Measurements from ENCODE around the gene UVRAG.

Gene UVRAG

DNA sequence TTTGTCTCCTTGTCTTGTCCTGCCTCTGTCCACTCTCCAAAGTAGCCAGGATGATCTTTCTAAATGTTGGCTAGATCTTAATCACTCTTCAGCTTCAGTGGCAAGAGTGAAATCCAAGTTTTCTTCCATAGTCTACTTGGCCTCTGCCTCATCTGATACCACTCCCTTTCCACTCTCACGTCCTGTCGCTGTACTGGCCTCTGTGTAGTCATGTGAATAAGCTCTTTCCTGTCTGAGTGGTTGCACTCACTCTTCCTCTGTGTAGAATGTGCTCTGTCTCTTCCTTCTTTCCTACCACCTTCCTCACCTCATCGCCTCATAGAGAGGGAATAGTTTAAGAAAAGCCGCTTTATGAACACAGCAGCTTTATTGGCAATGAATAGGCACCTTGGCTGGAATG, 304.8 kb downstream of the UVRAG start:
- DNase-seq (ENCODE audit: low spot score) = no peak

DNA sequence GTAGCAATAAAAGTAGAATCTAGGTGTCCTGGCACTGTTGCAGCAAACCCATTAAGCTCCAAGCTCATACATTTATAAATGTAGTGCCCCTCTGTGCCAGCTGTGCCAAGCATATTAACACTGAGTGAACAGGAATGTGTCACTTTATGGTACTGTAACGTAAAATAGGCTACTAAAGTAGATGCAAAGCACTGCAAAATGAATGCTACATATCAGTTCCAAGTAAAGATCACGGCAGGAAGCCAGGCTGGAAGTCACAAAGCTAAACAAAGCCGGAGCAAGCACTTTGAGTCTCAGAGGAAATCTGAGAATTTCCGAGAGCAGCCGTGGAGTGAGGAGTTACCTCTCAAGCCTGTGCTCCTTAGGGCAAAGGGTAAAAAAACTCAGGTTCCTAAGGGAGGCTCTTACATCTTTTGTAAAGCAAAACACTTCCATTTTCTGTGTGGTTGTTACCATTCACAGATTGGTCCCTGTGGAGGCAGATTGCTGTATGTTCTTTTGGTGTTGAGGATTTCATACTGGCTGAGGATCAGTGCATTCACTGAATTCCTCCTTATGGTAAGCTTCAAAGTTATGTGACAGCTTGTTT, 305.6 kb downstream of the UVRAG start:
- DNase-seq (ENCODE audit: low spot score) = no peak

DNA sequence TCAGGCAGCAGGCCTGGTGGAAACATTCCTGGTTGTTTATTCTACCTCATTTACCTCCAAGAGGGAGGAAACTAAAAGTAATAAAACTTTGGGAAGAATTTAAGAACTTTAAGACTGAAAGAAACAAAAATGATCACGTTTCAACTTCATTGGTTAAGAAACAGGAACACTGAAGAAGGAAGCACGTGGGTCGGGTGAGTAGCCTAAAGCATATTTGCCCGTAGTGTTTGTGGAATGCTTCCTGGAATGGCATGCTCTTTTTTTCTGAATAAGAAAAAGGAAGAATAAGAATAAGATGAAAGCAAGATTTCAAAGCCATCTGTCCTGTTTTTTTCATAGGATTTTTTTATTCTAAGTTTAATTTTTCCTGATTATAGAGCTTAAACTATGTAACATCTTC, 308.2 kb downstream of the UVRAG start:
- DNase-seq (ENCODE audit: low spot score) = no peak

DNA sequence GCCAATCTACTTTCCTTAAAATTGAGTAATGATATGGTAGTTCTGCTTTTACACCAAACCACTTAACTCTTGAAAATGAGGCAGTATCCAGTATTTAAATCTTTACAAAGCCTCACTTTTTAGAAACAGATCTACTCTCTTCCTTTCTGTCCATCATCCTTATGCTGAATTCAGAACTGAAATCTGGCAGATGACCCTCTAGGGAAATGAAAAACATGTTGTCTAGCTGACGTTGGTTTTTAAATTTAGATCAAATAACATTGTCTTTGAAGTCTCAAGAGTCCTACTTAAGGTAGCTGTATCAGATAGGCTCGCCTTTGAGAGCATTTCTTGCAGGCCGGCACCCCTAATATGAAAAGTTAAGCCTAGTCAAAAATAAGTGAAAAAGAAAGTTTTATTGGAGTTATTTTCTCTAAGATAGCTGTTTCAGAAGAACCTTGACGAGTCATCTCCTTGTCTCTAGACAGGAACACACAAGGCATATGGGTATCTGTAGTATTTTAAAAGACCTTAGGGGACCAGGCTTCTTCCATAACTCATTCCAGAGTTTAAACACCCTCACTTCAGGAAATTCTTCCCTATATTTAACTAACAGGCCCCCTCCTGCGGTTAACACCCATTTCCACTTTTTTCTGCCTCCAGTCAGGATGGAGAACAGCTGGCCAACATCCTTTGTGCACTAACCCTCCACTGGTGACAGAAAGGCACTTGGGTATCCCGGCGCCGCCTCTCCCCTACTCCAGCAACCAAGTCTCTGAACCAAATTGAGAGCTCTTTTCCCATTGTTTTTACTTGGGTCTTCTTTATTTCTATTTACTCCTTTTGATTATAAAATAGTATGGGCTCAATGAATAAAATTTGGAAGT, 310.1 kb downstream of the UVRAG start:
- no peak for DNase-seq (ENCODE audit: low spot score)

DNA sequence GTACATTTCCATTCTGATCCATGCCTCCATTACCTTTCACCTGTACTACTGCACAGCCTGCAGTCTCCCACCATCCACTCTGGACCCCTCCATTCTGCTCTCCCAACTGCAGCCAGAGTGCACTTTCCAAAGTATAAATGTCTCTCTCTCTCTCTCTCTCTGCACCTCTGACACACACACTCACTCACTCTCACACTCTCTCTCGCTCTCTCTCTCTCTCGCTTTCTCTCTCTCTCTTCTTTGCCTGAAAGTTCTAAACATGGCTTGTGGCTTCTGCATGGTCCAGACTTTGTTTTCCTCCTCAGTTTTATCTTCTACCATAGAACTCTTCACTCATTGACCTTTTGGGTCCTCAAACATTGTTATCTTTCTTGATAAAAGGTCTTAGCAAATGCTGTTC, 314.7 kb downstream of the UVRAG start:
- DNase-seq (ENCODE audit: low spot score) = no peak

DNA sequence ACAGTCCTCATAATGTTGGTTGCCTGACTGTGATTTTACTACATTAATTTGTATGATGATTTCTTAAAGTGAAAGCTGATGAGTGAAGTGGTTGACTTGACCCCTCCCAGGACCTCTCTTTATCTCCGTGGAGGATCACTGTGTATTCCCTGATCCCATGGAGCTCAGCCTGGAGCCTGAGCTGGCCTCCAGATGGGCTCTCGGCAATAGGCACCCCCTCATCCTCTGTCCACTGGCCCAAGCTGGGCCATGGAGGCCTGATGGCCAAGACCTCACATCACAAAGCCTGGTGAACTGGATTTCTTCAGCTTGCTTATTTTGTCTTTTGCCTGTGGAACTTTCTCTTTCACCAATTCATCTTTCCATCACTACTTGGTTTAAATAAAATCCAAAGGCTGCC, 316.1 kb downstream of the UVRAG start:
- no peak for DNase-seq (ENCODE audit: low spot score)

DNA sequence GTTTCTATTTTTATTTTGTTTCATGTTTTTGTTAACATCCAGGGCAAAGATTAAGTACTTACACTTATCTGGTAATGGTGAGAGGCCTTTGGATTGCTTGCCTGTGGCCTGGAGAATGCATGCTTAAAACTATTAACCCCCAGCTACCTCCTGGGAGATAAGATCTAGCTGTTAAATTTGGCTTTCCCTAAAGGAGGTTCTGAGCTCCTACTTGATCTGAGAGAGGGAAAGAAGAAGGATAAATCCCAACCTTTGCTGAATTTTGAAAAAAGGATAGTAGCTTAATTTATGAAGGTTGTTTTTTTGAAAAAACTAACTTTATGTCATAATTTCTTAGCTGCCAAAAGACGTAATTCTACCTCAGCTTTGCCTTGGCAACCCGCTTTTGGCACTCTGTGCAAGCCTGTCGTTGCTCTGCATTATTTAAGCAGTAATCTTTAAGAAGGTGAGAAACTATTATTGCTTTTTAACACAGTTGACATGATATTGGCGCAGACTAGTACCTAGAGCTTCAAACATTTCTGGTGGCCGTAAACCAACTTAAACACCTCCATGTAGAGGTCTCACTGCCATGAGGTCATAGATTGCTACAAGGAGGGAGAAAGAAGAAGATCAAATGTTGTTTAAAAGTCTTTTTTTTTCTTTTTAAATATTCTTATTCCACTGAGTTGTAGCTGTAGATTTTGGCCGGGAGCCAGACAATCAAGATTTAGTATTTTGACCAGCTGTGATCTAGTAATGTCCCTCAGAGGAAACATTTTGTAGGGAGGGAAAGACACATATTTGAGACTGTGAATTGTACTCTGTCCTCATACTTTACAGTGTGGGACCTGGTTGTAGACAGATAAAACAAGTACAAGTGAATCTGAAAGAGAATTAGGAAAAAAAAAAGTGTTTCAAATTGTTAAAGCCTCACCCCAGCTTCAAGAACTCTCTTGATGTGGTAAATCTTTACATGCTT, 316.9 kb downstream of the UVRAG start:
- no peak for DNase-seq (ENCODE audit: low spot score)

DNA sequence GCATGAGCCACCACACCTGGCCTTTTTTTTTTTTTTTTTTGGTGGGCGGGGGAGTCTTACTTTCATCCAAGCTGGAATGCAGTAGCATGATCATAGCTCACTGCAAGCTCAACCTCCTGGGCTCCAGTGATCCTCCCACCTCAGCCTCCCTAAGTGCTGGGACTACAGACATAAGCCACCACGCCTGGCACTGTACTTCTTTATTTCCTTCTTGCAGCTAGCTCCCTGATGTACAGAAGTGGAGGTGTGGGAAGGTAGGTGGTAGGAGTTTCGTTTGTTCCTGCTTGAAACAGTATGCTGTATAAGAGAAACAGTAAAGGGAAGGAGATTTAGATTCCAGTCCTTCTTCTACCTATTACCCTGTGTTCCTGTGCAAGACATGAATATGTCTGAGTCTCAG, 319.2 kb downstream of the UVRAG start:
- DNase-seq (ENCODE audit: low spot score) = no peak

DNA sequence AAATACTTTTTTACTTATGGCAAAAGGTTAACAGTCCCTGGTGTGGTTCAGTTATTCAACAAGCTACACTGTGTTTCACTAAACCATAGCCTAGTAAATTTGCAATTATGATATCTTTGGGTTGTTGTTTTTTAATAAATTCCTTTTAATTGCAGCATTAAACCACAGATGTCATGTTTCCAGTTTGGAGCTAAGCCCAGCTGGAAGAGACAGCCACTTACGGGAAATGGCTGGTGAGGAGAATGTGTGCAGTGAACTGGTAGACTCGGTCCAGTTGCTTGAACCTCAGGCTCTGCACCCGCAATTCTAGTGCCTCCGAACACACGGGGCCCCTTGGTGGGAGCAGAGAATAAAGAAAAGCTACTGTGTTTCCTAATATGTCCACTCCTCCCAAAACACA, 320.5 kb downstream of the UVRAG start:
- no peak for DNase-seq (ENCODE audit: low spot score)

DNA sequence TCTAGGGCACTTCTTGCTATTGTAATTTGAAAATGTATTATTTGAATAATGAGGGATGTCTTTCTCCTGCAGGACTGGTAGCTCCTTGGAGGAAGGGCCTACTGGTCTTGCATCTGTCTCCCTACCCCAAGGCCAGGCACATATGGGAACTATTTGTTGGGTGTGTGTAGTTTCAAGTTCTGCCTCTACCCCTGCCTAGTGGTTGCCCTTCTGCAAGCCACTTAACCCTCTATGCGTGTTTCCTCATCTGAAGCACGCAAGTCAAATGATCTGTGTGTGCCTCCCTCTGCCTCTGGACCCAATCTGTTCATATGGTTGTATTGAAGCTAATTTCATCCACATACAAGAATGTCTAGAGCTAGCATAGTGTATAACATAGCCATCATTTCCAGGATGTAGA, 324.3 kb downstream of the UVRAG start:
- no peak for DNase-seq (ENCODE audit: low spot score)

DNA sequence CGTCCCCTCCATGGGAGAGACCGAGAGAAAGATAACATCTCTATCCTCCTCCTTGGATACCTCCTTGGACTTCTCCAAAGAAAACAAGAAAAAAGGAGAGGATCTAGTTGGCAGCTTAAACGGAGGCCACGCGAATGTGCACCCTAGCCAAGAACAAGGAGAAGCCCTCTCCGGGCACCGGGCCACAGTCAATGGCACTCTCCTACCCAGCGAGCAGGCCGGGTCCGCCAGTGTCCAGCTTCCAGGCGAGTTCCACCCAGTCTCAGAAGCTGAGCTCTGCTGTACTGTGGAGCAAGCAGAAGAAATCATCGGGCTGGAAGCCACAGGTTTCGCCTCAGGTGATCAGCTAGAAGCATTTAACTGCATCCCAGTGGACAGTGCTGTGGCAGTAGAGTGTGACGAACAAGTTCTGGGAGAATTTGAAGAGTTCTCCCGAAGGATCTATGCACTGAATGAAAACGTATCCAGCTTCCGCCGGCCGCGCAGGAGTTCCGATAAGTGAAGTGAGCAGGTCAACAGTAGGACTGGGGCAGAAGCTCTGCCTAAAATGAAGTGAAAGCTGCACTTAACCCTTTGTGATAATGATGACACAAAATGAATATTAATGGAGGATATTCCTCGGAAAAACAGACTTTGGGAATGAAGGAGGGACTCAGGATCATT, 326.0 kb downstream of the UVRAG start:
- DNase-seq (ENCODE audit: low spot score) = no peak

DNA sequence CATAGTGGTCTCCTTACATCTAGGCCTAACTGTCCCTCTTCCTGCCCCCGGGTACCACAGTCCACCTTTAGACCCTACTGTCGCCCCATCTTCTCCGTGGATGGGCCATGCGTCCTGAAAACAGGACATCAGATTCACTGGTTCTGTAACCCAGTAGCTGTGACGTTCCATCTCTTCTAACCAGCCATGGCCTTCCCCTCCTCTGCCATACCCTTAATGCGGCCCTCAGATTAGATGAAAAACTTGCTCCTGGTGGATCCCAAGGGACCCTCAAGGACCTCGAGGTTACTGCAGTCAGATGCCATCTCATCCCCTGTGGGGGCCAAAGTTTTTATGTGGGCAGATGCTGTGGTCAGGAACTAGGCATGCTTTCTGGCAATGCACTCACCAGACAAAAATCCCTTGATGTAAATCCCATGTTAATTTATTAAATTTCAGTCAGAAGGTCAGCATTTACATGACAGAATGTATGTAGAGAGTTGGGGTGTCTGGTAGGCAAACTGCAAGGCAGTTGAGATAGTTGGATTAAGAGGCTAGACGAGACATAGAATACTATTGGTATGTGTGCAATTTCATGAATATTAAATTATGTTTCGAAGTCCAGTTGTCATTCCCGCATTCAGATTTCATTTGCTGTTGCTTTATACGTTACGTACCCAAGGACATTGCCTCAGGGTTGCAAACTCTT, 327.0 kb downstream of the UVRAG start:
- DNase-seq (ENCODE audit: low spot score) = no peak

DNA sequence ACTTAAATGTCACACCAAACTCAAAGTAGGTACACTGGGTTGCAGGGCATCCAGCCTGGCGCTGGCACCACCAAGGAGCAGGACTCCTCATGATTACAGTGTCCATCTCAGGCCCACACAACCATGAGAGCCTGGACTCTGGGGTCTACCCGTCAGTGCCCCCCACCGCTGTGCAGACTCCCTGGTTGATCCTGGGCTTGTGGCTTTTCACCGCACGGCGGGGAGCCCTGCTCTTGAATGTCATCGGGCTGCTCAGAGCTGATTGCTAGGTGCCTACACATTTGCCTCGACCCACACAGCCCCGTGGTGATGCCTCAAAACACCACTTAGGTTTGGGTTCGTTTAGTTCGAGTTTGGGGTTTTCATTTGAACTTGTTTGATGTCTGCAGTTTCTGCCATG, 328.3 kb downstream of the UVRAG start:
- DNase-seq (ENCODE audit: low spot score) = no peak

DNA sequence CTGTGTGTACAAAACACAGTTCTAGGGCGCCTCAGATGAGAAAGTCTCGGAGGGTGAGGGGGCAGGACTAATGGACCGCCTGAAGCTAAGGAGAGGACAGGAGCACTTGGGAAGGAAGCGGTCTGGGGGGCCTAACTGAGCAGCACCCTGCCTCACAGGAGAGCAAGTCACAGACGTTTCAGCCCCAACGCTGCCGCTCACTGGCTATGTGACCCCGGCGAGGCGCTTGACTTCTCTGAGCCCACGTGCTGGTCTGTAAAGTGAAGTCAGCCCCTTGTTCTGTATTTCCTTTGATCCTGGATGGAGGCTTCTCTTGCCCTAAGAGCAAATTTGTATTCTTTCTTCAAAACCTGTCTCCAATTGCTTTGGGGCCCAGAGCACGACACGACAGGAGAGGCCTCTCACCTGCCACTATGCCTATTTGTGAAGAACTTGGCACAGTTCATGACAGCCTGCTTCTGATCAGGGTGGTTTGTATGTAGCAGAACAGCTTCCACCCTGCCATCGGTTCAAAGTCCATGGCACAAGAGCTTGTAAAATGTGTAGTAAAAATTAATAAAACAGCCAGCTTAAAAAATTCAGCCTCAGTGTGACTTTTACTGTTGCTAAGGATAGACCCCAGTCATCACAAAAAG, 332.2 kb downstream of the UVRAG start:
- no peak for DNase-seq (ENCODE audit: low spot score)

DNA sequence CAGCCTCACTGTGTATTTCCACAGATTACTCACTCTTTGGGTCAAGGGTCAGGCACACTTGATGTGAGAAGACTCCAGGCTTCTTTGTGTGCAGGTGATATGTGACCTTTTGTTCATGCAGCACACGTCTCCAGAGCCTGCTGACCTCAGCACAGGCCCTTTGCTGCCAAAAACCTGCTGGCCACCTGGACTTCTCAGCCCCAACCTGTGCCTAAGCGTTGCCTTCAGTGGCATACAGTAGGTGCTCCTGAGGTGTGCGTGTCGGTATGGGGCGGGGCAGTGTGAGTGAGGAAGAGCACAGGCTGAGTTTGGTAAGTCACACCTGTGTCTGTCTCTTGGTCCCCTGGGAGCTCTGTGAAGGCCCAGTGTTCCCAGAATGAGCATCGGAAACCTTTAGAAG, 333.2 kb downstream of the UVRAG start:
- DNase-seq (ENCODE audit: low spot score) = no peak

DNA sequence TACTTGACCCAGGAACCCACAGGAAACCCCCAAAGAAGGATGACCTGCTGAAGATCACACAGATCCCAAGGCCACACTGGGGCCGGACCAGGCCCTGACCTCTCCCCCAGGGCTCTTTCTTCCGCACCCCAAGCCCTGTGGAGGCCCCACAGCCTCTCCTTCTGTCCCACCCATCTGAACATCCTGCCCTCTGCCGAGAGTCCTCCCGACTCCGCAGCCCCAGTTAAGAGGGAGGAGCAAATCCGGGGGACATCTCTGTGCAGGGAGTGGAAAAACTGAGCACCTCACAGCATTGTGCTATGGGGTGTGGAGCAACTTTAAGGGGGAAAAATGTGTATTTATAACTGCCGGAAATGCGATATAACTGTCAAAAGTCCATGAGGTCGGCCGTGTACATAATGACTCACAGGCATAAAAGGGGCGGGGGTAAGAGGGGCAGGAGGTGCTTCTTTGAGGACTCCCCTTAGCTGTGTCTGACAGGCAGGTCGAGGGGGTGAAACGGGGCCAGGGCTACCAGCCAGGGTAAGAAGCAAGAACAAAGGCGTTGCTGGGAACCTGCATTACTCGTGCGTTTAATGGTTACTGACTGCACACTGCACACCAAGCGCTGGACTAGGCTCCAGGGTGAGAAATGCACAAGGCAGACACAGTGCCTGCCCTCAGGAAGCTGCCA, 334.1 kb downstream of the UVRAG start:
- DNase-seq (ENCODE audit: low spot score) = no peak

DNA sequence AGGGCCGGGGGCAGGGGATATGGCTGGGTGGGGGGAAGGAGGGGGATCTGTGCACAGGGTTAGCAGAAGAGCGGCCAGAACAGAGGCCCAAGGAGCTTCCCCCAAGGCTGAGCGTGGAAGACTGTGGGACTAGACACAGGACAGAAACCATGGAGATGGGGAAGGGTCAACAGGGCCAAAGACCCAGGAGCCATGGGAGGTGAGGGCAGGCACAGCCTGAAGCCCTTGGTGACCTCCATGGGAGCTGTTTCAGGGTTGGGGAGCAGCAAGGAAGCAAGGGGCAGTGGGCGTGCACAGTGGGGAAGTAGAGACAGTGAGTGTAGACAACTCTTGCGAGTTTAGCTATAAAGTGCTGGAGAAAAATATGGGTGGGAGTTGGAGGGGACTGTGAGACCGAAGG, 334.7 kb downstream of the UVRAG start:
- DNase-seq (ENCODE audit: low spot score) = no peak

DNA sequence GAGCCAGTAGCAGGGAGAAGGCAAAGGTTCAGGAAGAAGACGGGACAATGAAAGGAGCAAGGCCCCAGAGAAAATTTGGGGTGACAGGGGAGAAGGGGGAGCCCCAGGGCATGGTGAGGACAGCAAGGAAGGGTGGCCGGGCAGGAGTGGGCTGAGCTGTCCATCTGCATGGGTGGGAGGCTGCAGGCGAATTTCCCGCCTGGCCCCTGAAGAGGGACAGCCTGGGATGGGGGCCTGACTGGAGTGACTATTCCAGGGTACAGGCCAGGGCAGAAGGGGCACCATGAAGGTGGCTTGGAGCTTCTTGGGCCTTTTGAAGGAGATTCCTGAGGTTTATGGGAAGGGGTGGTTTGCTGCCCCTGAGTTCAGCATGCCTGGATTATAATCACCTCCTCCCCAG, 335.1 kb downstream of the UVRAG start:
- no peak for DNase-seq (ENCODE audit: low spot score)

DNA sequence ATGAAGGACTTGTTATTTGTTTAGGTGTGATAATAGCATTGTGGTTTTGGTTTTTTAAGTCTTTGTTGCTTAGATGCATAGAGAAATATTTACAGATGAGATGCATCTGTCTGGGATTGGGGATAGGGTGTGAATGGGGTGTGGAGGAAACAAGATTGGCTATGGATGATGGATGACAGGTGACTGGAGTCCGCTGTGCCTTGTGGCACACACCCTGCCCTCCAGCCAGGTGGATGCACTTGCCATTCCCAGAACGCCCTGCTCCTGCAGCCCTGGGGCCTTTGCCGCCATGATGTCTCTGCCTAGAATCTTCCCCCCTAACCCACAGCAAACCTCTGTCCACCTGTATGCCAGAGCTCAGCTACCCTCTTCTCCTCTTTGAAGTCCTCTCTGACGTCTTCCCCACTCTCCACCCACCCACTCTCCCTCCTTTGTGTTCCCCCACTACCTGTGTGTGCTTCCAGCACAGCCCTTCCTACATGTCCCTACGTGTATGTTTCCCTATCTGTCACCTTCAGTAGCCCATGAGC, 336.6 kb downstream of the UVRAG start:
- DNase-seq (ENCODE audit: low spot score) = no peak

DNA sequence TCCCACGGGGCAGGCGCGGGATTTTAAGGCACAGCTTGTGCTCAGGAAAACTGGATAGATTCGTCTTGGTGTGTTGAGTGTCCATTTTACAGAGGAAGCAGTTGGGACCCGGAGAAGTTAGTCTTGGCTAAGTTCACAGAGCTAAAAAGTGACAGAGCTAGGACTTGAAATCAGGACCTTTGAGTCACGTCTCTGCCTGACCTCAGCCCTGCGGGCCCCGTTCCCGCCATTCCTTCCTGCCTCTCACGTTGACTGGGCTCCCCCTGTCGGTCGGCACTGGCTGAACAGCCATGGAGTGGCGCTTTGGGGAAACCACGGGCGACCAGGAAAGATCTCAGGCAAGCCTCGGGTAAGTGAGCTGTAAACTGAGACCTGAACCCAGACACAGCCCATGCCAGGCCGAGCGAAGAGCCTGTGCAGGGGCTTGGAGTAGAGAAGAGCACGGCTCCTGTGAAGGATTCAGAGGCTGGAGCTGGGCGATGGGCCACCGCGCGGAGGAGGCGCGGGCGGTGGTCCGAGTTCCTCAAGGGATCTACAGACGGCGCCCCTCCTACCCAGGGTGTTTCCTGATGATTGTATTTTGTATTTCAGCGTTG, 337.2 kb downstream of the UVRAG start:
- peak; percentile 89 for DNase-seq (ENCODE audit: low spot score)

All from AG08396 (cell line).